Measurements from ENCODE around the gene TNN. TPM values are rescaled to one million over a fixed set of nuclear protein-coding genes. Genes with fewer than 3 reads are reported as not detected.
"Not testable (repeated sequence)": the region's sequence is repeated elsewhere in the genome, so short reads cannot be mapped to it uniquely, and the experiment has no call there.

TNN gene, protein sequence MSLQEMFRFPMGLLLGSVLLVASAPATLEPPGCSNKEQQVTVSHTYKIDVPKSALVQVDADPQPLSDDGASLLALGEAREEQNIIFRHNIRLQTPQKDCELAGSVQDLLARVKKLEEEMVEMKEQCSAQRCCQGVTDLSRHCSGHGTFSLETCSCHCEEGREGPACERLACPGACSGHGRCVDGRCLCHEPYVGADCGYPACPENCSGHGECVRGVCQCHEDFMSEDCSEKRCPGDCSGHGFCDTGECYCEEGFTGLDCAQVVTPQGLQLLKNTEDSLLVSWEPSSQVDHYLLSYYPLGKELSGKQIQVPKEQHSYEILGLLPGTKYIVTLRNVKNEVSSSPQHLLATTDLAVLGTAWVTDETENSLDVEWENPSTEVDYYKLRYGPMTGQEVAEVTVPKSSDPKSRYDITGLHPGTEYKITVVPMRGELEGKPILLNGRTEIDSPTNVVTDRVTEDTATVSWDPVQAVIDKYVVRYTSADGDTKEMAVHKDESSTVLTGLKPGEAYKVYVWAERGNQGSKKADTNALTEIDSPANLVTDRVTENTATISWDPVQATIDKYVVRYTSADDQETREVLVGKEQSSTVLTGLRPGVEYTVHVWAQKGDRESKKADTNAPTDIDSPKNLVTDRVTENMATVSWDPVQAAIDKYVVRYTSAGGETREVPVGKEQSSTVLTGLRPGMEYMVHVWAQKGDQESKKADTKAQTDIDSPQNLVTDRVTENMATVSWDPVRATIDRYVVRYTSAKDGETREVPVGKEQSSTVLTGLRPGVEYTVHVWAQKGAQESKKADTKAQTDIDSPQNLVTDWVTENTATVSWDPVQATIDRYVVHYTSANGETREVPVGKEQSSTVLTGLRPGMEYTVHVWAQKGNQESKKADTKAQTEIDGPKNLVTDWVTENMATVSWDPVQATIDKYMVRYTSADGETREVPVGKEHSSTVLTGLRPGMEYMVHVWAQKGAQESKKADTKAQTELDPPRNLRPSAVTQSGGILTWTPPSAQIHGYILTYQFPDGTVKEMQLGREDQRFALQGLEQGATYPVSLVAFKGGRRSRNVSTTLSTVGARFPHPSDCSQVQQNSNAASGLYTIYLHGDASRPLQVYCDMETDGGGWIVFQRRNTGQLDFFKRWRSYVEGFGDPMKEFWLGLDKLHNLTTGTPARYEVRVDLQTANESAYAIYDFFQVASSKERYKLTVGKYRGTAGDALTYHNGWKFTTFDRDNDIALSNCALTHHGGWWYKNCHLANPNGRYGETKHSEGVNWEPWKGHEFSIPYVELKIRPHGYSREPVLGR (N-terminal part only)
- 0.61 TPM for total RNA-seq
- long read RNA-seq, partial matches to known transcripts = 3 of 3 reads
- long read RNA-seq, other reads (novel, unspliced or antisense) = 0 of 3 reads

DNA sequence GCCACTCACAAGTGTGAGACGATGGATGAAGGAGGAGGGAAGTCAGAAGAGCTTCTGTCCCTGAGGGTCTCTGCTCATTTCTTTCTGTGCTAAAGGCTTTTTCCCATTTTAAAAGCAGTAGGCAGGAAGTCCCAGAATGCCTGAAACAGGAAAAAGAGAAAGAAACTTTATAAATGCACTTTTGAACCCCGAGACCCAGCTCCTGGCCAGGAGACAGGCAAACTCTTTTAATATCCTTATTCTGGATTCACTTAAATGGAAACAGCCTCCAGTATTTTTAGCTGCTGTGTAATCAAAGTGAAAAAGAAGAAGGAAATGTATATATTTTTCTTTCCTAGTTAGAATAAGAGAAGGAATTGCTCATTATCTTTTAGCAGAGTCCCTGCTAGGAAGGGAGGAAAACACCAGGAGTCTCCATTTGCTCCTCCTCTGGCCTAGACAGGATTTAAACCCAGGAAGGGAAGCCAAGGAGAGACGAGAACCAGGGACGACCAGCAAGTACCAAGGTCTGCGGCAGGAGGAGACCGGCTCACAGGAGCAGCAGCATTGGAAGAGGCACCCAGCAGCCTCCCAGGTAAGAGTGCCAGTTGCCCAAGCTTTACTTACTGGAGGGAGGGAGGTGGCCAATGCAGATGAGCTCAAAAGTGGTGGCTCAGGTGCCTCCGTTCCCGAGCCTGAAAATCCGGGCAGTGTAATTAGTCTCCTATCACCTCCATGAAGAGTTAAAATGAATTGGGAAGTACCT lies at the start of gene TNN:
TNN (plus strand) TSS at position 472 of the 745 bp plus-strand sequence. CDS start 9,586 bp downstream, outside the sequence.
- no peak for DNase-seq (ENCODE audit: low spot score)

DNA sequence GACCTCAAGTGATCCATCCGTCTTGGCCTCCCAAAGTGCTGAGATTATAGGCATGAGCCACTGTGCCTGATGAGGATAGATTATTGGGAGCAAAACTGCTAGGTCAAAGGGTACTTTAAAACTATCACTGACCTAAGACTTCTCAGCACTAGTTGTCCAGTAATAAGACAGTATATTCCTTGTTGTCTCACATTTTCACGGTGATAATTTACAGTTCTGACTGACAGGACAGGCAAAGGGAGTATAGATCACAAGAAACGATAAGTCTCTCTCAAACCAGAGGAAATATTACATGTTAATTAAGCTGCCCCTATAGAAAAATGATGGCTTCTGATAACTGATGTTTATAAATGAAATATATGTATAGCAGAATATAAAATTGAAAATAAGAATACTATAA lies 48.1 kb upstream of the TNN start:
- no peak for DNase-seq (ENCODE audit: low spot score)

DNA sequence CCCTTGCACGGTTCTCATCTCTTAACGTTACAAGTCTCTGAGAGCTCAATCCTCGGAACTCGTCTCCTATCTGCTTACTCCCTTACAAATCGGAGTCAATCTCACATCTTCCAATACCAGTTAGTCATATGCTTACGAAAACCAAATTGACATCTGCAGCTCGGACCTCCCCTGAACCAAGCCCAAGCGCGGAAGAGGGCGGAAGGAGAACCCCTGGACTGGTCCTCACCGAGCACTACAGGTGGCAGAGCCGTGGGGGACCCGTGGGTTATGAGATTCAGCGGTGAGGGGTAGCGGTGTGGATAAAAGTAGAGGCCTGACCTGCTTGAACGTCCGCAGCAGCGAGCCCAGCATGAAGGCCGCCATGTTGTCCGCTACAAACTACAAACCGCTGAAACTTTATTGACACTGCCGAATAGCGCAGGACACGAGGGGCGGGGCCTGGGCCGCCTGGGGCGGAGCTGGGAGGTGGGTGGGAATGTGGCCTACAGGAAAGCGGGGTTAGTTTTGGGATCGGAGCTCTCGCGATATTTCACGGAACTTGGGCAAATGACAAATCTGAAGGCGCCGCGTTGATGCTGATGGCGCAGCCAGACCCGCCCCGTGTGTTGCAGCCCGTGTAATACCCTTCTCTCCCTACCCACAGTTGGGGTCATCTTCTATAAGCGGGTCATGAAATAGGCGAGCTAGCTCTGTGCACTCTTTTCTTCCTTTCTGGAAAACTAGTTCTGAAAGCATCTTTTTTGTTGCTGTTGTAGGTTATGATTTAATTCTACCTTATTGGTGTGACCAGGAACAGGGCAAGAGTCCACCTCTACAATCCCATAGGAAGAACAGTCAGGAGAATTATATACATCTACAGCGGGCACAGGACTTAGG lies 44.4 kb upstream of the TNN start, which contains the start of gene MRPS14:
MRPS14 (minus strand) TSS at position 383 of the 879 bp plus-strand sequence; CDS start at position 366, 17 bp downstream.
- peak; percentile 98 for DNase-seq (ENCODE audit: low spot score)

DNA sequence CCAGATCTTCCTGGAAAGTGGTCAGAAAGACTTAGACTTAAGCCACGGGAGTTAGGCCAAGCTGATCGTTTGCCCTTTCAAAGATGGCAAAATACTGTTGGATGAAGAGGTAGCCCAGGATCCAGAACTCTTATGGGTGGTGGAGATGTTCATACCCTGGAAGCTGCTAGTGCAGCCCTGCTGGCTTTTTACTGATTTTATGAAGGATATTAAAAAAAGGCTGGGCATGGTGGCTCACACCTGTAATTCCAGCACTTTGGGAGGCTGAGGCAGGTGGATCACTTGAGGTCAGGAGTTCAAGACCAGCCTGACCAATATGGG lies 43.8 kb upstream of the TNN start:
- DNase-seq (ENCODE audit: low spot score) = not testable (repeated sequence)

DNA sequence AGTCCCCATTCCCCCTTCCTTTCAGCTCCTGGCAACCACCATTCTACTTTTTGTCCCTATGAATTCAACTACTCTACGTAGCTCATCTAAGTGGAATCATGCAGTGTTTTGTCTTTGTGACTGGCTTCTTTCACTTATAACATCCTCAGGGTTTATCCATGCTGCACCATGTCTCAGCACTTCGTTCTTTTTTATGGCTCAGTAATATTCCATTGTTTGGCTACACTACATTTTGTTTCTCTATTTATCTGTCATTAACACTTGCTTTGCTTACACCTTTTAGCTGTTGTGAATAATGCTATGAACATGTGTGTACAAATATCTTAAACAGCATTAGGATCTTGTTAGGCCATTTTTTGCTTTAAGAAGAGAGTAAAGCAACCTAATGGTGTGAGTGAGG lies 42.9 kb upstream of the TNN start:
- no peak for DNase-seq (ENCODE audit: low spot score)

DNA sequence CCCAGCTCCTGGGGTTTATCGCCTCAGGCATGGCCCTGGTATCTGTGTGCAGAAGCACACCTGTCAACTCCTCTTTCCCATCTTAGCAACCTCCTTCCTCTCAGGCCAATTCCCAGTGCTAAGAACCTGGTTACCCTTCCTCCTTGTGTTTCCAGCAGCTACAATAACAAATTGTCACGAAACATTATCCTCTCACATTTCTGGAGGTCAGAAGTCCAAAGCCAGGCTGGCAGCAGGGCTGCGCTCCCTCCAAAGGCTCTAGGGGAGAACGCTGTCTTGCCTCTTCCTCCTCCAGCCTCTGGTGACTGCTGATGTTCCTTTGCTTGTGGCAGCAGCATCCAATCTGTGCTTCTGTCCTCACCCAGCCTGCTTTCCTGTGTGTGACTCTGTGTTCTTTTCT lies 33.7 kb upstream of the TNN start:
- no peak for DNase-seq (ENCODE audit: low spot score)

DNA sequence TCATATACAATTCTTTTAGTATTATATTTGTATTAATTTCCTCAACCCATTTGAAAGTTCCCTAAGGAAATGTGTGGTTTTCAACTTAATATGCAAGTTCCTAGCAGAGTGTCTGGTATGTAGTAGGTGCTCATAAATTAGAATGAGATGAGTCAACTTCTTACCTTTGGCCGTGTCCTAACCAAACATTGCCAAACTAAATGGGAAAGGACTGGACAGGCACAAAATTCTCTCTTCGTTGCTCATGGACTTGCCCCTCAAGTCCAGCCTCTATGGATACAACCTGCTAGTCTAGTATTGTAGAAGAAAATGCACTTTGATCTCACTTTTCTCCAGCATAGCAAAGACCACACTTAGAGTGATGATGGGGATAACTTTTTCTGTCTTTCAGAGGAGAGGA lies 32.9 kb upstream of the TNN start:
- no peak for DNase-seq (ENCODE audit: low spot score)

DNA sequence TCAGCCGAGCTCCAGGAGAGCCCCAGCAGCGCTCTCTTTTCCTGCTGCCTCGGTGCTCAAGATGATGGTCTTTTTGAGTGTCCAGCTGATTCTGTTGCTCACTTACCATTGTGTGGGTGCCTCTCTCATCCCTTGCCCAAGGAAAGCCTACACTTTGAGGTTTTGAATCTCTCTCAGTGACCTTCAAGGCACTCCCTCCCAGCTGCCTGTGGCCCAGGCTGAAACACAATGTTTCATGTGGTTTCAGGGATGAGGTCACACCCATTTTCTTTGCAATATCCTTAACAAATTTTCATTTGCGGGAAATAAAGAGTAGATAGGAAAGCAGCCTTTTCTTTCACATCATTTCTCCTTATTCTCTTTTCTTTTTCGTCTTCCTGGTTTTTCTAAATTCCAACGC lies 31.8 kb upstream of the TNN start:
- no peak for DNase-seq (ENCODE audit: low spot score)

DNA sequence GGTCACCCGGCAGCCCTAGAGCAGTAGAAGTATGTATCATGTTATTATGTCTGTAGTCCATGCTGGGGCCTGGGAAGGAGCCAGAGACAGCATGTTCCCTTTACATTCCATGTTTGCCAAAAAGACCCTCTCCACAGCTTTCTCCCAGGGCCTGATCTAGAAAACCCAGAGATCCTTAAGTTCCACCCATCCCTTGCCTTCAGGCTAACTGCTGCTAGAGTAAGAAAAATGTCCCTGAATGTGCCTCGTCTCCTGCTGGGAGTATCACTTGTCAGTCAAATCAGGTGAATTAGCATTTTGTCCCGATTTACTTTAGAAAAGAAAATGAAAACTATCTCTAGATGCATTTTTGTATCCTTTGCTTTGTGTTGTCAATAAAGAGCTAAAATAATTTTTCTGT lies 31.2 kb upstream of the TNN start:
- no peak for DNase-seq (ENCODE audit: low spot score)

DNA sequence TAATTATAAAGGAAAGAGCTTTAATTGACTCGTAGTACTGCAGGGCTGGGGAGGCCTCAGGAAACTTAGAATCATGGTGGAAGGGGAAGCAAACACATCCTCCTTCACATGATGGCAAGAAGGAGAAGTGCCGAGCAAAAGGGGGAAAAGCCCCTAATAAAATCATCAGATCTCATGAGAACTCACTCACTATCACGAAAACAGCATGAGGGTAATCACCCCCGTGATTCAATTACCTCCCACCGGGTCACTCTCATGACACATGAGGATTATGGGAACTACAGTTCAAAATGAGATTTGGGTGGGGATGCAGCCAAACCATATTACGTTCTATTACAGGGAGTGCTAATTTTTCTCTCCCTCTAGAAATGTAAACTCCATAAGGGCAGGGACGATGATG lies 30.2 kb upstream of the TNN start:
- DNase-seq (ENCODE audit: low spot score) = no peak

DNA sequence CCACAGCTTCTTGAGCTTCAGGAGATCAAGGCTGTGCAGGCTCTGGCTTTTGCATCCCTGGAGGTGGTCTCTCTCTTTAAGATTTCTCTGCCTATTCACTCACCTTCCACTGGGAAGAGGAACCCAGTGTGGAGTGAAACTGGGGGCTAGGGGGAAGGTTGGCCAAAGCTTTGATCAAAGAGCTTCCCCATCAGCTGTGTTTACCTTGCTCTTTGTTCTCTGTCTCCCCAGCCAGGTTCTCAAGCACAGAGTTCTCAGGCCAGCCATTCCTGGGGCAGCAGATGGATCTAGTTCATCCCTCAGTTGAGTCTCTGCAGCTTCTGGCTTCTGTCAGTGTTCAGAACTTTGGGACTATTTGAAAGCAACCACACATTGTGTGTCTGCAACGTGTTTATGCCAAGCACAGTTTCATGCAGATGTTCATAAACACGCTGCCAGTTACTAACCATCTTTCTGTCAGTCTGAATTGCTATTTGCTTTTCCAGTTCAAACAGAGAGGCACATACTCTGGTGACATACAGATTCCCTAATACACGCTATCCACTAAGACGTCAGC lies 27.2 kb upstream of the TNN start:
- DNase-seq (ENCODE audit: low spot score) = no peak

DNA sequence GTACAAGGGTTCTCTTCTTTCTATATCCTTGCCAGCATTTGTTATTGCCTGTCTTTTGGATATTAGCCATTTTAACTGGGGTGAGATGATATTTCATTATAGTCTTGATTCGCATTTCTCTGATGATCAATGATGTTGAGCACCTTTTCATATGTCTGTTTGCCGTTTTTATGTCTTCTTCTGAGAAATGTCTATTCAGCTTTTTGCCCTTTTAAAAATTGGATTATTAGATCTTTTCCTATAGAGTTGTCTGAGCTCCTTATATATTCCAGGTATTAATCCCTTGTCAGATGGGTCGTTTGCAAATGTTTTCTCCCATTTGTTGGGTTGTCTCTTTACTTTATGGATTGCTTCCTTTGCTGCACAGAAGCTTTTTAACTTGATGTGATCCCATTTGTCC lies 25.0 kb upstream of the TNN start:
- DNase-seq (ENCODE audit: low spot score) = no peak

DNA sequence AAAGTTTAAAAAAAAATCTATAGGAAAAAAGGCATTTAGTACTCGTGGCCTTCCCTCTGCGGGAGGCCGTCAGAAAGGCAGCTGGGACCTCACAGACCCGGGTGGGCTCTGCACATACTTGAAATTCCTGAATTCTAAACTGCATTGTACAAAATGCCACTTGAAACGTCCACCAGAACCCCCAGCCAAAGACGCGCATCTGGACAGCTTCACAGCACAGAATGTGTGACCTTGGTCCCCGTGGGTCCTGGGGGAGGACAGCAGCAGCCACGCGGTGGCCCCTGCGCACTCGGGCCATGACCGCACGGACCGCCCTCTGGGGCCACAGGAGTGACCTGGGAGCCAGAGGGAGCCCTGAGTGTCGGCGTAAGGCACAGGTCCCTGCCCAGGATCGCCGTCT lies 23.8 kb upstream of the TNN start:
- DNase-seq (ENCODE audit: low spot score) = no peak

DNA sequence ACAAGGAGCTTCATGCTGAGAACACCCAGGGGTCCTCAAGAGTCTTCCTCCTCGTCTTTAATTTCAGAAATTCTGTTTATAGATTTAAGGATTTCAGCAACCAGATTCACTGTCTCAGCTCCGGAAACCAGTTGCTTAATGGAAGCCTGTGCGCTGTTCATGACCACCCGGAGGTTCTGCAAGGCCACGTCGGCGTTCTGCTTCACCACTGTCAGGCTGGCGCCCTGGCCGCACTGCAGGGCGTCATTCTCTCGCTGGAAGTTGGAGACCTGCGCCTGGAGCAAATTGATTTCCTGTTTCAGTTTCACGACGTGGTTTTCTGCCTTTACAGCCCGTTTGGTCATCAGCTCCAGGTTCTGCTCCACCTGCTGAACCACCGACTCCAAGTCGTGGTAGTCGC lies 23.0 kb upstream of the TNN start:
- not testable (repeated sequence) for DNase-seq (ENCODE audit: low spot score)

DNA sequence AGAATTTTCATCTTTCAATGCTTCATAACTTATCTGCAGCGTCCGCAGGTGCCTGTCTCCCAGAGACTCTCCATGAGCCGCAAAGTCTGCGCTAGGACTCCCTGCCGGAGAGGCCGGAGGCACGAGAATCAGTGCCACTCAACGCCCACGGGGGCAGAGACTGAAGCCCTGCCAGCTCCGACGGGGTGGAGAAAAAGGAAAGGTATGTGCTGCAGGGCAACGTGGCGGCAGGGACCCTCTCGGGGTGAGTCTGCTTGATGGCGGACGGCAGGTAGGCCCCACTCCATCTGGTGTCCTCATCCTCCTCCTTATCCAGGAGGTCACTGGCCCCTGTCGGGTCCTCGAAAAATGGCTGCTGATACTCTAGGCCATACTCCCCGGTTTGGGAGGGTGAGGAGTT lies 22.5 kb upstream of the TNN start:
- DNase-seq (ENCODE audit: low spot score) = no peak

DNA sequence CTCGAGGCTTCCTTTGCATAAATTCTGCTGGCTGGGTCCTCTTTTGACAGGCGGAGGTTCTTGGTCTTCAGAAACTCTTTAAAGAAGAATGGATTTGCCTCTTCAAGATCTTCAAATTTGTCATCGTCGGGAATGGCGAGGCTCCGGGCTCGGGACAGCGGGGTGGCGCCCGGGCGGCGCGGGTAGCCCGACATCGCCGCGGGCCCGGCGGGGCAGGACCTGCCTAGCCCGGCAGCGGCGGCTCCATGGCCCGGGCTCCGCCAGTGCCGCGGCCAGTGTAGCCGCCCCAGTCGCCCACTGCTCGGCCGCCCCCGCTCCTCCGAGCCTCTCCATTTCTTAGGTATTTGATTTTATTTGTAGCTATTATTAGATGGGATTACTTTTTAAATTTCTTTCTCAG lies 22.1 kb upstream of the TNN start:
- DNase-seq (ENCODE audit: low spot score) = no peak

DNA sequence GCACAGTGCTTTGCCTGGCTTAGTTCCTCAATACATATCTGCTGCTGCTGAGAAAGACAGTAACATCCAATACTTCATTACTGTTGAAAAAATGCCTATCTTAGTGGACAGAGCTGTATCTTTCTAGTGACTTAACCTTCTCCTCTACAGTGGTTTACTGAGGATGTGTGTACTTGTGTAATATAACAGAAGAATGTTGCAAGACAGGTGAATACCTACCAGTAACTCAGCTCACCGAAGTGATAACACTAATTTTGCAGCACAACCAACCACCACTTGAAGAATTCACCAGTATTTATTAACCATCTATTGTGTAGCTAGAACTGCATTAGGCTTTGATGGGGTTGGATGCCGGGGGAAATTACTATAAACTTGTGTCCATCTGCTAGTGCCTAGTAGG lies 16.6 kb upstream of the TNN start:
- no peak for DNase-seq (ENCODE audit: low spot score)

DNA sequence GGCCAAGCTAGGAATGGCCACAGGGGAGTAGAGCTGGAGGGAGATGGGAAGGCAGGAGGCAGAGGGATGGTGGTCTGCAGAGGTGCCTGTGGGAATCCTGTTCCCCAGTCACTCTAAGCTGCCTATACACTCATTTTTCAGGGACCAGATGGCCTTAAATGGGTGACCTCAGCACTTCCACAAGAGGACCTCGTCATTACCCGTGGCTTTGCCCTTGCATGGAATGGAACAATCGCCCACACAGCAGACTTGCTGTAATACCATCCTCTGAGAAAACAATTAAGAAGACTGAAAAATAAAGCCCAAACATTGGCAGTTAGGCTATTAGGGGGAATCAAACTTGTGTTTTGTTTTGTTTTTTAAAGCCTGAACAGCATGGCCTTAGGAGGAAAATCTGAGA lies 12.9 kb upstream of the TNN start:
- DNase-seq (ENCODE audit: low spot score) = no peak

DNA sequence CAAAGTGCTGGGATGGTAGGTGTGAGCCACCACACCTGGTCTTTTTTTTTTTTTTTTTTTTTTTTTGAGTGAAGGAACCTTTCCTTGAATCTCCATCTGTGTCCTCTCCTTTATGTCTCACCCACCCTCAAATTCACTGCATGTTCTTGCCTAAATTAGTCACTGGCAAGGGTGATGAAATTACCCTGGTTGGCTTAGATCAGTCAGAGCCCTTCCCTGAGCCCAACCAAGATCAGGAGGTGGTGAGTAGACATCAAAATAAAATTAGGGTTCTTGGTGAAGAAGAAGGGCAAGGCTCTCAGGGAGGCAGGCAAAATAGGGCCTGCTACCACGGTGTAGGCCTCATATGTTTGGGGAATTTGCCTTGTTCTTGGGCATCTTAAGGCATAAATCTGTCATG lies 5.3 kb upstream of the TNN start:
- DNase-seq (ENCODE audit: low spot score) = no peak

Measured in mesenteric fat pad (tissue), 1 donor.